ENCODE results near the gene IFI27L2.
A peak's percentile ranks its signal among the peaks of the same experiment; 100 is the strongest.

Gene IFI27L2

GRCh38 chr14:94088516-94088915 lies 40.9 kb downstream of the IFI27L2 start:
- TF ChIP-seq CTCF (conservative IDR thresholded peaks at IDR 0.05) (no peak), ZFX (IDR thresholded peaks at IDR 0.05) (no peak)
- H3K27ac ChIP-seq: no peak overlapping the region

- H3K27ac ChIP-seq: no peak overlapping the region
- TF ChIP-seq CTCF (conservative IDR thresholded peaks at IDR 0.05) (no peak), ZFX (IDR thresholded peaks at IDR 0.05) (no peak)
These were observed 41.5 kb downstream of the IFI27L2 start for GRCh38 chr14:94087891-94088290.

- peak overlapping the region; percentile 88 for H3K27ac ChIP-seq
- TF ChIP-seq ZFX (IDR thresholded peaks at IDR 0.05): no peak
- TF ChIP-seq CTCF (conservative IDR thresholded peaks at IDR 0.05): no peak
These were observed 48.0 kb downstream of the IFI27L2 start for GRCh38 chr14:94081386-94081820.

GRCh38 chr14:94080621-94081385 lies 48.6 kb downstream of the IFI27L2 start, which contains the start of the genes DDX24 and IFI27L1:
Gene DDX24 (minus strand): TSS chr14:94081202. CDS start chr14:94079742, 1,460 bp downstream.
Gene IFI27L1 (plus strand): TSS chr14:94081310. CDS start chr14:94096938, 15,628 bp downstream.
- no peak for TF ChIP-seq CTCF (conservative IDR thresholded peaks at IDR 0.05)
- peak; percentile 81 for TF ChIP-seq ZFX (IDR thresholded peaks at IDR 0.05)
- H3K27ac ChIP-seq: peak within 1 kb of the TSS; percentile 88

- TF ChIP-seq ZFX (IDR thresholded peaks at IDR 0.05): no peak
- TF ChIP-seq CTCF (conservative IDR thresholded peaks at IDR 0.05): no peak
- peak overlapping the region; percentile 88 for H3K27ac ChIP-seq
These were observed 49.3 kb downstream of the IFI27L2 start for GRCh38 chr14:94079891-94080620.

GRCh38 chr14:94077823-94078222 lies 51.6 kb downstream of the IFI27L2 start:
- no peak overlapping the region for H3K27ac ChIP-seq
- TF ChIP-seq ZFX (IDR thresholded peaks at IDR 0.05) (no peak), CTCF (conservative IDR thresholded peaks at IDR 0.05) (no peak)
